CD4-positive, alpha-beta T cell (primary cell): Measurements from ENCODE around the gene SPA17. TPM values are rescaled to one million over a fixed set of nuclear protein-coding genes. Genes with fewer than 3 reads are reported as not detected.
A peak's percentile ranks its signal among the peaks of the same experiment; 100 is the strongest.

ENCODE experiments used
- ATAC-seq: fragments of 200-7000 bp; cut with Tn5 transposase; one replicate; pipeline ENCODE4 v1.10.0; 2022; ENCODE audit warnings: mild to moderate bottlenecking; ENCODE audit not compliant: poor library complexity
- CTCF ChIA-PET: fragments of 350-600 bp; sonication (Branson Sonifier 250); formaldehyde crosslinking; loops from one replicate; lab custom pipeline; 2021; ENCODE audit warnings: antibody characterized with exemption, inconsistent platforms; lab: Charles Lee
- POLR2A ChIA-PET: fragments of 350-600 bp; sonication (Branson Sonifier 250); formaldehyde crosslinking; loops from one replicate; lab custom pipeline; 2021; ENCODE audit warnings: antibody characterized with exemption, inconsistent platforms; lab: Charles Lee
- DNase-seq, 14 experiments: peaks; one replicate each; pipeline ENCODE4 v3.0.0-alpha.2; 2013 to 2020; ENCODE audit warnings: mixed read lengths in 2 of 14
- H3K27ac ChIP-seq, 2 donors: one replicate each; pipeline versions ENCODE4 v1.5.1 to v1.7.0; 2013; ENCODE audit warnings: low read length in 2 of 2, low read depth in 1 of 2, mild to moderate bottlenecking in 1 of 2
- H3K27me3 ChIP-seq, 2 experiments: 1 replicate in 1 of 2; 2 replicates in 1 of 2; pipeline versions ENCODE4 v1.6.1 to v1.7.0; 2013; ENCODE audit warnings: low read length in 2 of 2, control low read depth in 1 of 2, mild to moderate bottlenecking in 1 of 2, moderate library complexity in 1 of 2; ENCODE audit not compliant: insufficient read depth in 2 of 2, control insufficient read depth in 1 of 2
- H3K36me3 ChIP-seq: one replicate; pipeline ENCODE4 v1.6.1; 2013; ENCODE audit warnings: low read length, control low read depth; ENCODE audit not compliant: insufficient read depth
- H3K4me1 ChIP-seq: one replicate; pipeline ENCODE4 v1.6.1; 2013; ENCODE audit warnings: low read length, control low read depth; ENCODE audit not compliant: insufficient read depth
- H3K4me3 ChIP-seq: one replicate; pipeline ENCODE4 v1.5.1; 2013; ENCODE audit warnings: mild to moderate bottlenecking, low read length, moderate library complexity
- H3K9me3 ChIP-seq, 2 experiments: 1 replicate in 1 of 2; 2 replicates in 1 of 2; pipeline versions ENCODE4 v1.6.1 to v1.7.0; 2013; ENCODE audit warnings: low read length in 2 of 2, mild to moderate bottlenecking in 2 of 2, control low read depth in 1 of 2, moderate library complexity in 1 of 2; ENCODE audit not compliant: control insufficient read depth in 1 of 2, insufficient read depth in 1 of 2
- H3K27ac Mint-ChIP-seq: one replicate; pipeline ENCODE4 v1.8.0; 2020; ENCODE audit warnings: mixed read lengths
- H3K27me3 Mint-ChIP-seq: one replicate; pipeline ENCODE4 v1.8.0; 2021; ENCODE audit warnings: mixed read lengths
- H3K36me3 Mint-ChIP-seq: one replicate; pipeline ENCODE4 v1.8.0; 2021; ENCODE audit warnings: low read depth, mixed read lengths
- H3K4me1 Mint-ChIP-seq: one replicate; pipeline ENCODE4 v1.8.0; 2021; ENCODE audit warnings: low read depth, mixed read lengths
- H3K4me3 Mint-ChIP-seq: one replicate; pipeline ENCODE4 v1.8.0; 2020; ENCODE audit warnings: mild to moderate bottlenecking, mixed read lengths
- H3K9me3 Mint-ChIP-seq: one replicate; pipeline ENCODE4 v1.8.0; 2020; ENCODE audit warnings: mixed read lengths
- intact Hi-C, 2 experiments: fragments of 100-400 bp; cut with DNase I in 1 of 2; cut with micrococcal nuclease in 1 of 2; formaldehyde crosslinking; loops; one replicate each; pipeline versions ENCODE4 v1.15.1 to v1.9.0; 2023 to 2025; cut with DNase I, micrococcal nuclease
- total RNA-seq, 174 experiments: library from RNA in 2 of 174; stranded (reverse) in 2 of 174; gene quantifications; one replicate each; pipeline ENCODE4 v1.2.3 and lab custom pipeline; 2021 to 2026
- TF ChIP-seq, protein P1 (sequence below): fragments of 200-600 bp; IDR thresholded peaks from one replicate; pipeline ENCODE4 v1.8.0; 2022; ENCODE audit warnings: antibody characterized with exemption, mild to moderate bottlenecking

SPA17 gene
- total RNA-seq, 2 experiments from 2014 or later, result 0.16 TPM; not detected in 1

DNA sequence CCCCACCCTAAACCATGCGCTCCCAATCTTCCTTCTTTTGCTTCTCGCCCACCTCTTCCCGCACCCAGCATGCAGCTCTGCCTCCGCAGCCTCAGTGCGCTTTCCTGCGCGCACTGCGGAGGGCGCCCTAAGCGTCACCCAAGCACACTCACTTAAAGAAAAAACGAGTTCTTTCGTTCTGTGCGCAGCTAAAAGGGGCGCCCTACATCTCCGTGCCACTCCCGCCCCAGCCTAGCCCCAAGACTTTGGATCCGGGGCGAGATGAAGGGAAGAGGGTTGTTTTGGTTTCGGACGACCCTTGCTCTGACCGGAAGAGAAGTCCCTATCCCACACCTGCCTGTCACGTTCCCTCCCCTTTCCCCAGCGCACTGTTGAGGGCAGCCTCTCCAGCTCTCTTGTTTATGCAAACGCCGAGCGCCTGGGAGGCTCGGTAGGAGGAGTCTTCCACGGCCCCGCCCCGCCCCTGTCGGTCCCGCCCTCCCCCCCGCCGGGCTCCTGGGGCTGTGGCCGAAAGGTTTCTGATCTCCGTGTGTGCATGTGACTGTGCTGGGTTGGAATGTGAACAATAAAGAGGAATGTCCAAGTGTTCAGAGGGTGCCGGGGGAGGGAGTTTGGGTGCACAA is 73.0 kb downstream of the SPA17 start:
- intact Hi-C loops, result loop anchor here (1.0 to 10.0 kb wide), 5 partner anchors 17 to 366 kb away; partner anchors contain the start of genes MSANTD2 (in 2 of the 2), CCDC15 (in 1 of the 2) and TMEM218 (in 1 of the 2)
- peak overlapping the region; percentile 82 for H3K27ac Mint-ChIP-seq
- H3K4me3 ChIP-seq, result peak overlapping the region; percentile 95
- H3K36me3 ChIP-seq, result no peaks in the 10 kb centered on the region
- H3K9me3 ChIP-seq, result no peaks in the 10 kb centered on the region
- DNase-seq (peak; percentile 71 to 90 (median 76)), ATAC-seq (peak; percentile 90)
- H3K4me3 Mint-ChIP-seq, result peak overlapping the region; percentile 94
- no peaks in the 10 kb centered on the region for H3K9me3 Mint-ChIP-seq
- TF ChIP-seq, protein P1, sequence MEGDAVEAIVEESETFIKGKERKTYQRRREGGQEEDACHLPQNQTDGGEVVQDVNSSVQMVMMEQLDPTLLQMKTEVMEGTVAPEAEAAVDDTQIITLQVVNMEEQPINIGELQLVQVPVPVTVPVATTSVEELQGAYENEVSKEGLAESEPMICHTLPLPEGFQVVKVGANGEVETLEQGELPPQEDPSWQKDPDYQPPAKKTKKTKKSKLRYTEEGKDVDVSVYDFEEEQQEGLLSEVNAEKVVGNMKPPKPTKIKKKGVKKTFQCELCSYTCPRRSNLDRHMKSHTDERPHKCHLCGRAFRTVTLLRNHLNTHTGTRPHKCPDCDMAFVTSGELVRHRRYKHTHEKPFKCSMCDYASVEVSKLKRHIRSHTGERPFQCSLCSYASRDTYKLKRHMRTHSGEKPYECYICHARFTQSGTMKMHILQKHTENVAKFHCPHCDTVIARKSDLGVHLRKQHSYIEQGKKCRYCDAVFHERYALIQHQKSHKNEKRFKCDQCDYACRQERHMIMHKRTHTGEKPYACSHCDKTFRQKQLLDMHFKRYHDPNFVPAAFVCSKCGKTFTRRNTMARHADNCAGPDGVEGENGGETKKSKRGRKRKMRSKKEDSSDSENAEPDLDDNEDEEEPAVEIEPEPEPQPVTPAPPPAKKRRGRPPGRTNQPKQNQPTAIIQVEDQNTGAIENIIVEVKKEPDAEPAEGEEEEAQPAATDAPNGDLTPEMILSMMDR, result peak; percentile 67
- ChIA-PET CTCF (interaction anchor here (0.6 to 2.9 kb wide), 21 partner anchors 10 to 130 kb away, joined by 3 to 60 read pairs (median 4); partner anchors contain the start of genes ESAM, MSANTD2, SIAE and SPA17), POLR2A (interaction anchor here (0.7 to 4.2 kb wide), 20 partner anchors 8 to 1536 kb away, joined by 3 to 89 read pairs (median 5); partner anchors contain the start of genes CCDC15, ESAM, MSANTD2 and SIAE)
- peak overlapping the region; percentile 72 to 75 for H3K27ac ChIP-seq
- peaks cover 5% of the 10 kb centered on the region for H3K36me3 Mint-ChIP-seq
- H3K27me3 Mint-ChIP-seq, result no peaks in the 10 kb centered on the region
- H3K4me1 ChIP-seq, result peaks cover 32% of the 10 kb centered on the region
- H3K4me1 Mint-ChIP-seq, result peaks cover 5% of the 10 kb centered on the region
- peaks cover 0 to 1% of the 10 kb centered on the region in 2 experiments for H3K27me3 ChIP-seq

Other genes starting within 250 kb of the SPA17 start
- gene OR8B4, start 249.0 kb upstream of the SPA17 start, total RNA-seq, result not detected
- gene OR8B8, start 228.2 kb upstream of the SPA17 start, total RNA-seq, result not detected
- not detected for gene OR8B12, start 130.2 kb upstream of the SPA17 start, total RNA-seq
- not detected for gene OR8A1, start 103.9 kb upstream of the SPA17 start, total RNA-seq
- gene PANX3, start 62.5 kb upstream of the SPA17 start, total RNA-seq, result not detected
- gene TBRG1, start 51.0 kb upstream of the SPA17 start, total RNA-seq, result 10 to 100 TPM; 62.4 to 65.9 TPM
- gene SIAE, start 165 bp upstream of the SPA17 start, total RNA-seq, result 1 to 10 TPM; 4.5 to 5.6 TPM
- 1 to 10 TPM in 1 of 2 experiments, under 1 TPM in 1; 0.84 to 1.4 TPM for gene NRGN, start 66.0 kb downstream of the SPA17 start, total RNA-seq
- under 1 TPM in 1 of 2 experiments, not detected in 1; 0.28 TPM for gene VSIG2, start 78.4 kb downstream of the SPA17 start, total RNA-seq
- under 1 TPM; 0.38 to 0.64 TPM for gene ESAM, start 88.4 kb downstream of the SPA17 start, total RNA-seq
- 1 to 10 TPM; 4.2 to 5.1 TPM for gene MSANTD2, start 126.5 kb downstream of the SPA17 start, total RNA-seq
- gene ROBO3, start 191.5 kb downstream of the SPA17 start, total RNA-seq, result 10 to 100 TPM; 26.2 to 27.2 TPM
- not detected for gene ROBO4, start 224.0 kb downstream of the SPA17 start, total RNA-seq
- gene HEPN1, start 245.3 kb downstream of the SPA17 start, total RNA-seq, result not detected